NCI-H69 (cell line): Measurements from ENCODE around the gene EXOC3L1.

Experiments used
- DNase-seq: peaks from one replicate; lab custom pipeline; 2025; lab: John Stamatoyannopoulos, UW

The EXOC3L1 gene

DNA sequence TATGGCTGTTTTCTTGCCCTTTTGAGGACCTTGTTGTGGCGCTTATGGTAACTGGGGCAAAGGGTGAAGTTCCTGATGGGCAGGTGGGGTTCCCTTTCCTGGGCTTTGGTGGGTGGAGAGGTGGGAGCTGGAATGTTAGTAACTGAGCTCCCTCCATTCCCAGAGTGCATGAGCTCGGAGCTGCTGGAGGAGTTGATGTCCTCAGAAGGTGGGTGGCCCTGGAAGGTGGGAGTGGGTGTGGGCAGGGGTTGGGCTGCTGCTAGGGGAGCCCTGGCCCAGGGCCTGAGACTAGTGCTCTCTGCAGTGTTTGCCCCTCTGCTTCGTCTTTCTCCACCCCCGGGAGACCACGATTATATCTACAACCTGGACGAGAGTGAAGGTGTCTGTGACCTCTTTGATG lies 7.8 kb upstream of the EXOC3L1 start:
- no peak for DNase-seq

DNA sequence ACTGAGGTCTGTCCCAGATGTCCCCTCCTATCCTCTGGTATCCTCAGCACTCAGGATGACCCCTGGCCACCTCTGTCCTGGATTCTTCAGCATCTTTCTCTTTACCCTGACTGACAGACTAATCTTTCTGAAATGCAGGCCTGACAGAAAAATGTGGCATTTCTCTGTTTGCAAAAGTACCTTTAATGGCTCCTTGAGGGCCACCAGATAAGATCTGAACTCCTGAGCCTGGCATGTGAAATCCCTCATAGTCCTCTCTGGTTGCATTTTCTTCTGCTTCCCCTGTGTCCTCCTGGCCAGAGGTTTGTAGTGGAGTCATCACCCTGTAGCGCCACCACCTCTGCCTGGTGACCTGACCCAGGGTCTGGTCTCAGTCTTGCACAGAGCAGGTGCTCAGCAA lies 6.9 kb upstream of the EXOC3L1 start:
- no peak for DNase-seq

GRCh38 chr16:67195676-67196075 lies 5.7 kb upstream of the EXOC3L1 start:
- no peak for DNase-seq

DNA sequence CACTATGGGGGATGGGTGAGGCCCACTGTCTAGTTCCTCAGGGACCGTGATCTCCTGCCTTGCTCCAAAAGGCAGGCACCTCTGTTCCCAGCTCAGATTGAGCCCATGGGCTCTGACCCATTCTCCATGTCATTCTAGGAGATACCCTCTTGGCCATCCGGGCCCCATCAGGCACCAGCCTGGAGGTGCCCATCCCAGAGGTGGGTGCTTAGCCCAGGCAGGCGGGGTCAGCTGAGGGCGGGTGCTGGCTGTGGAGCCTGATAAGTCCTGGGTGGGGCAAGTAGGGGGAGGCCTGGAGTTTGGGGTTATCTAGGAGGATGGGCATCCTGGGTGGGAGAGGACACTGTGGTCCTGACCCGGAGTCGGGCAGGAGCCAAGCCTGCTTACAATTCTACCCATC lies 4.3 kb upstream of the EXOC3L1 start:
- DNase-seq: no peak

DNA sequence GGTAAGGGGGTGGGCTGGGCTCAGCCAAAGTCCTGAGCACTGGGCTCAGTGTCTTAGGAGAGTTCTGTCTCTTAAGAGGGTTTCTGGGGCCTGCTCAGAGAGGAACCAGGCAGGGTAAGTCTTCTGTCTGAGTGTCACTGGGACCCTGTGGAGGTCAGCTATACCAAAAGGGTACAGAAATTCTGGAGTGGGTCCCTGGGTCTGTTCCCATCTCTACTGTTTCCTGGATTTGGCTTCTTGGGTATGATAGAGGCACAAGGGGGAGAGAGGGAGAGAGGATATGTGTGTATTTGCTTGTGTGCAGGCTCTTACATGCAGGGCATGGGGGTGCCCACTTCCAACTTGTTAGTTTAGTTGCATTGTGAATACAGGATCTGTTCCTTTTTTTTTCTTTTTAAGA lies 3.6 kb upstream of the EXOC3L1 start:
- DNase-seq: no peak

- no peak for DNase-seq
These were observed 2.9 kb upstream of the EXOC3L1 start for GRCh38 chr16:67192781-67193361.

DNA sequence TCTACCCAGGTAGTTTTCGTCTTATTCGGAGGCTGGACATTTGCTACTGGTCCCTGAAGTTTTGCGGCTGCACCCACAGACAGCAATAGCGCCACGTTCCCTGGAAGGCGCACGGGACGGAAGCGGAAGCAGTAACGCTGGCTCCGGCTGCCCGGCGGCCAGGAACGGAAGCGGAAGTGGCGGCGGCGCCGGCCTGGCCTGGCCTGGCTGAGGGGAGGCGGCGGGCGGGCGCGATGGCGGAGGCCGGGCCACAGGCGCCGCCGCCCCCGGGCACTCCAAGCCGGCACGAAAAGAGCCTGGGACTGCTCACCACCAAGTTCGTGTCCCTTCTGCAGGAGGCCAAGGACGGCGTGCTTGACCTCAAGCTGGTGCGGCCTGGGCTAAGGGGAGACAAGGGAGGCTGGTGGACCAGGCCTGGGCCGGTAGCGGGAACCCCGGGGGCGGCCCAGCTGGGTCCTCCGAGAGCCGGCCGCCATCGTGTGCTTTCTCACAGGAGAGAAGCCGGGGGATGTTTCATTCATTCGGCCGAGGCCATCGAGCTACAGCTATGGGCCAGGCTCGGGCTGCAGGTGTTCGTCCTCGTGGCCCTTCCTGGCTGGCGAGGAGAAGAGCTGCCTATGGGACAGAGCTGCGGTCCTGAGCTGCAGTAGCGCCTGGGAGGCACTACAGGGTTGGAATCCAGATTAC lies 2.2 kb upstream of the EXOC3L1 start, which contains the start of gene E2F4:
TSS of gene E2F4 (plus strand) at position 161 of the 687 bp plus-strand sequence. CDS start at position 234, 73 bp downstream.
- DNase-seq: peak; percentile 89

DNA sequence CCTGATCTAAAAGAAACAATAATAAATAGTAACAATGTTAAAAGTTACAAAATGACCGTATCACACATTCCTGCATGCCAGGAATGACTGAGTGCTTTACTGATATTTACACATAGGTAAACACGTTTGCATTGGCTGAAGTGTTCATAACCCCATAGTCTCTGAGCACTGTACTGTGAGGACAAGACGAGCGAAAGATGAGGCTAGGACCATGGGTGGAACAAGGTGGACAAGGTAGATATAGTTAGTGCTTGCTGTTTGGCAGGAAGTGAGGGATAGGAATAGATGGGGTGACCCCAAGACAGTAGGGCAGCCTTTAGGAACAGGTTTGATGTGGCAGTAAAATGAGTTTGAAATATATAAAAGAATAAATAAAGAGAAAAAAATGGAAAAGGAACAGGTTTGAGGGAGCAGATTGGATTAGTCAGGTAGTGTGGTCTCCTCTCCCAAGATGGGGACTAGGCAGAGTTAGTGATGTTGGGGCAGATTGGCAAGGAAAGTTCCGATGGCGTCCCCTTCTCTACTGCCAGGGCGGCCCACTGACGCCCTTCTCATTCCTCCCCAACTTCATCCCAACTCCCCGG lies 1.6 kb upstream of the EXOC3L1 start:
- DNase-seq: no peak

DNA sequence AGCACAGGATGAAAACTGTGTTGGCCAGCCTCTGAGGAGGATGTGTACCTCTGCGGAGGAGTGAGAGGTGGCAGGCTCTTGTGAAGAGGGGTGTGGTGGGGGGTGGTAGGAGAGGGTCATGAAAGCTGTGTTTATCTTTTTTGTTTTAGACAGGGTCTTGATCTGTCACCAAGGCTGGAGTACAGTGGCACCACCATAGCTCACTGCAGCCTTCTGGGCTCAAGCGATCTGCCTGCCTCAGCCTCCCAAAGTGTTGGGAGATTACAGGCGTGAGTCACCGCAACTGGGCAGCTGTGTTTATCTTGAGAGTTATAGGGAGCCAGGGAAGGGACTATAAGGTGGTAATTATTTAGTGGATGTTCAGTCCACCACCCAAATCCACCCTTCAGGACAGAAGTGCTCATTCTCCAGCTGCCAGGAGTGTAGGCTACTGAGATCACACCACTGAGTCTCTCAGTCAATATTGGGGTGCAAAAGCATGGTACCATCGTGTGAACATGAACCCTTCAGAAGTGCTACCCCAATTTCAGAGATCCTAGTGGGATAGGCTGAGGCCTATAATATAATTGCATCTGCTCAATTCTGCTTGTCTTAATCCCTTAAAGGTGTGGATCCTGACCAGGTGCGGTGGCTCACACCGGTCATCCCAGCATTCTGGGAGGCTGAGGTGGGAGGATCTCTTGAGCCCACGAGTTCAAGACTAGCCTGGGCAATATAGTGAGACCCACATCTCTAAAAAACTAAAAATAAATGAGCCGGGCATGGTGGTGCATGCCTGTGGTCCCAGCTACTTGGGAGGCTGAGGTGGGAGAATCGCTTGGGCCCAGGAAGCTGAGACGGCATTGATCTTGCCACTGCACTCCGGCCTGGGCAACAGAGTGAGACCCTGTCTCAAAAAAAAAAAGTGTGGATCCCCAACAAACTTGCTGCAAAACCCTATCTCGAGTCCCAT lies 788 bp upstream of the EXOC3L1 start:
- peak; percentile 32 for DNase-seq

- DNase-seq: no peak
These were observed 1.1 kb downstream of the EXOC3L1 start for GRCh38 chr16:67188798-67189197.

GRCh38 chr16:67188323-67188722 lies 1.6 kb downstream of the EXOC3L1 start:
- DNase-seq: no peak

DNA sequence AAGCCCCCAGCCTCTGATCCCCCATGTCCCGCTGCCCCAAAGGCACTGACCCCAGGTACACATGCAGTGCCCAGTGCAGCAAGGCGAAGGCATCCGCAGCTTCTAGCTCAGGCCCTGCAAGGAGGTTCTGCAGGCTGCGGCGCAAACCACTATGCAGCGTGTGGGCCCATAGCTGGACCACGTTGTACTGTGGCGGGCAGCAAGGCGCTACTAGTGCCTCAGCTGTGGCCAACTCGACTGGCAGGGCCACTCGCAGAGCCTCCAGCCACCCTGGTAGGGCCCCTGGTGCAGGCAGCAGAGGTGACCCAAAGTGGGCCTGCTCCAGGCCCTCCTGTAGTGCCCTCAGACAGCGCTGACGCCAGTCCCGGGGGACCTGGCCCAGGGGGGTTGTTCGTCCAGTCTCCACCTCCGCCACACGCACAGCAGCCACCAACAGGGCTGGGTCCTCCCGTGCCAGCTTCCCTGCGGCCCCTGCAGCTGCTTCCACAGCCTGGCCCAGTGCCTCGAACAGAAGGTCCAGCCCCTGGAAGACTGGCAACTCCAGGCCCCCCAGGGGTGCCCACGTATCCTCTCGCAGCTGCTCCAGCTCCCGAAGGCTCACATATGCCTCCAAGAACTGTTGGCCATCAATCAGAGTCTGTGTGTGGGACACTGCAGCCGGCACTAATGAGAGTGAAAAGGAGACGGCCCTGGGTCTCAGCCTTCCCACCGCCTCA lies 2.6 kb downstream of the EXOC3L1 start:
- no peak for DNase-seq

GRCh38 chr16:67186550-67186950 lies 3.4 kb downstream of the EXOC3L1 start:
- no peak for DNase-seq

DNA sequence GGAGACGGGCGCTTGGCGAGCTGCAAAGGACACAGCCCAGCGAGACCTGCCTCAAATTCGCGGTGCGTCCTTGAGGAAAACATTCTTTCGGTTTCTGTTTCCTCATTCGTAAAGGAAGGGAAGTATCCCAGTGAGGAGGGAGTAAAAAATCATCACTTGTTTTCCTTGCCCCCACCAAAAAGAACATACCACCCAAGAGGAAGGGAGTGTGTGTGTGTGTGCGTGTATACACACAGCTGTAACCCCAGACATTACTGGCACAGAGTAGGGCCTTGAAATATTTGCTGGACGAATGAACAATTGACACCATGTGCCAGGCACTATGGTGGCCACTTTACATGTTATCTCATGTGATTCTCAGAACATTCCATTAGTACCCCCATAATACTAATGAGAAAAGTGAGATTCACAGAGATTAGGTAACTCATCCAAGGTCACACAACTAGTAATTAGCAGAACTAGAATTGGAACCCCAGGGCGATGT lies 4.2 kb downstream of the EXOC3L1 start:
- DNase-seq: no peak

- DNase-seq: peak; percentile 80
These were observed 4.8 kb downstream of the EXOC3L1 start for GRCh38 chr16:67184995-67185650.

DNA sequence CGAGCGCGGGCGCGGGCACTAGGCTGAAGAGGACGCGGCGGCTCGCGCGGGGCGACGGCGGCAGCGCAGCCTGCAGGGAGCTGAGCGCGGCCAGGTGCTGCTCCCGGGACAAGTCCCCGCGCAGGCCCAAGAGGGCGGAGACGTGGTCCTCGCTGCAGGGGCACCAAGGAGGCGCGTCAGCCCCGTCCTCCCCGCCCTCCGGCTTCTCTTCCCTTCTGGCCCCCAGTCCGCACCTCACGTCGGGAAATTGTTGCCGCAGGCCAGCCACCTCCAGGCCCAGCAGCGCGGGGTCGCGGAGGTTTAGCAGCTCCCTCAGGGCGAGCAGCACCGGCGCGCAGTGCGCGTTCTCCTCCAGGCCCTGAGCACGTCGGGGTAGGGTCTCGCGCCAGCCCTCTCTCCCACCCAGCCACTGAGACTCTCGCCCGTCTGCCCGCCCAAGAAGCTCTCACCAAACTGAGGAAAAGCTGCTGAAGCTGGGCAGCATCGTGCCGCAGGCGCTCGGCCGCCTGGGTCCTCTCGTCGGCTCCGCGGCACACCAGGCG lies 5.4 kb downstream of the EXOC3L1 start:
- peak; percentile 76 for DNase-seq

GRCh38 chr16:67183627-67184452 lies 6.1 kb downstream of the EXOC3L1 start, which contains the start of gene MATCAP1:
Gene MATCAP1 (minus strand): TSS chr16:67183963. CDS start chr16:67180610, 3,353 bp downstream.
- DNase-seq: peak; percentile 96

DNA sequence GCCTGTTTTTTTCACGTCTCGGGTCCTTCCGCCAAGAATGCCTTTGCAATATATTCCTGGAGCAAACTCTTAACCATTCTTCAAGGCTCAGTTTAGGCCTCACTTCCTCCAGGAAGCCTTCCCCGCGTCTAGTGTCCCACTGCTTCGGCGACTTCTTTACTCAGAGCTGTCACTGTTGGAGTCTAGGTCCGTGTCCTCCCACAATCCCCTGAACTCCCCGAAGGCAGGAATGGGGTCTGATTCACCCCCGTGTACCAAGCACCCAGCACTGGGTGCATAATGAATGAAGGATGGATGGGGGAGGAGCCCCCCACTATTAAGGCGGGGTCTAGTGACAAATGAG lies 6.7 kb downstream of the EXOC3L1 start:
- no peak for DNase-seq

DNA sequence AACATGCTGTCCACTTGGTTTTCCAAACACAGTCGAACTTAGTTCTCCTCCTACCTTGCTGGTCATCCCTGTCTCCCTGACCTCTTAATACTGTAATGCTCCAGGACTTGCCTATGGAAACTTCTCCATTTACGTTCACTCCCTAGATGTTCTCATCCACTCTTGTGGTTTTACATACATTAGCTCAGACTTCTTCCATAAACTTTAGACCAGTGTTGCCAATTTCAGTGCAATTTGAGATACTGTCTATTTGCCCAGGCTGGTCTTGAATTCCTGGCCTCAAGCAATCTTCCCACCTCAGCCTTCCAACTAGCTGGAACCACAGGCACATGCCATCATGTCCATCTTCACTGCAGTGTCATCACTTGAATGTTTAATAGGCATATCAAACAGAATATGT lies 7.6 kb downstream of the EXOC3L1 start:
- DNase-seq: no peak

- no peak for DNase-seq
These were observed 8.6 kb downstream of the EXOC3L1 start for GRCh38 chr16:67181346-67181745.
